Ureter (tissue), 1 donor: Measurements from ENCODE around the gene SLC38A9. TPM values are rescaled to one million over a fixed set of nuclear protein-coding genes. Genes with fewer than 3 reads are reported as not detected.

Experiments used
- DNase-seq: peaks from one replicate; pipeline ENCODE4 v3.0.0-alpha.2; 2020; ENCODE audit warnings: low spot score
- total RNA-seq: library from RNA; stranded (reverse); gene quantifications from one replicate; pipeline ENCODE4 v1.2.4, GENCODE V29; 2023
- donor health status: DM: yes; HTN: yes; CAD: no.

The SLC38A9 gene
- total RNA-seq, 1 donor from 2014 or later, result 29.1 TPM

- DNase-seq, result no peak
Measured at GRCh38 chr5:55650386-55650785, 61.7 kb downstream of the SLC38A9 start.

GRCh38 chr5:55649963-55650362 is 62.2 kb downstream of the SLC38A9 start:
- DNase-seq, result no peak

- no peak for DNase-seq
Measured at GRCh38 chr5:55645304-55645703, 66.8 kb downstream of the SLC38A9 start.

GRCh38 chr5:55638455-55638854 is 73.7 kb downstream of the SLC38A9 start:
- no peak for DNase-seq

- no peak for DNase-seq
Measured at GRCh38 chr5:55638051-55638450, 74.1 kb downstream of the SLC38A9 start.

- no peak for DNase-seq
Measured at GRCh38 chr5:55636683-55637082, 75.4 kb downstream of the SLC38A9 start.

GRCh38 chr5:55636177-55636576 is 75.9 kb downstream of the SLC38A9 start:
- DNase-seq, result no peak

GRCh38 chr5:55634866-55635265 is 77.3 kb downstream of the SLC38A9 start:
- no peak for DNase-seq

GRCh38 chr5:55634209-55634805 is 77.8 kb downstream of the SLC38A9 start:
- DNase-seq, result no peak

- DNase-seq, result no peak
Measured at GRCh38 chr5:55633574-55634208, 78.4 kb downstream of the SLC38A9 start.

GRCh38 chr5:55629815-55630214 is 82.3 kb downstream of the SLC38A9 start:
- no peak for DNase-seq

GRCh38 chr5:55626790-55627189 is 85.3 kb downstream of the SLC38A9 start:
- no peak for DNase-seq

GRCh38 chr5:55625913-55626312 is 86.2 kb downstream of the SLC38A9 start:
- no peak for DNase-seq

GRCh38 chr5:55625589-55625909 is 86.6 kb downstream of the SLC38A9 start:
- DNase-seq, result no peak

GRCh38 chr5:55624841-55625588 is 87.1 kb downstream of the SLC38A9 start:
- no peak for DNase-seq

- DNase-seq, result no peak
Measured at GRCh38 chr5:55623789-55624188, 88.3 kb downstream of the SLC38A9 start.

- DNase-seq, result no peak
Measured at GRCh38 chr5:55622460-55622859, 89.7 kb downstream of the SLC38A9 start.

- DNase-seq, result no peak
Measured at GRCh38 chr5:55621229-55621628, 90.9 kb downstream of the SLC38A9 start.

GRCh38 chr5:55620766-55621160 is 91.4 kb downstream of the SLC38A9 start:
- no peak for DNase-seq

- no peak for DNase-seq
Measured at GRCh38 chr5:55620009-55620765, 91.9 kb downstream of the SLC38A9 start.

GRCh38 chr5:55618318-55618717 is 93.8 kb downstream of the SLC38A9 start:
- DNase-seq, result no peak

GRCh38 chr5:55613112-55613868 is 98.8 kb downstream of the SLC38A9 start:
- DNase-seq, result no peak
